GM19099 (cell line): Measurements from ENCODE around the gene LRMDA.

Source experiments
- POLR2A ChIP-seq: IDR thresholded peaks from 3 replicates; pipeline ENCODE4 v1.6.1; 2011; ENCODE audit warnings: low read depth; ENCODE audit not compliant: insufficient read length; ENCODE audit errors: extremely low read depth

The LRMDA gene

DNA sequence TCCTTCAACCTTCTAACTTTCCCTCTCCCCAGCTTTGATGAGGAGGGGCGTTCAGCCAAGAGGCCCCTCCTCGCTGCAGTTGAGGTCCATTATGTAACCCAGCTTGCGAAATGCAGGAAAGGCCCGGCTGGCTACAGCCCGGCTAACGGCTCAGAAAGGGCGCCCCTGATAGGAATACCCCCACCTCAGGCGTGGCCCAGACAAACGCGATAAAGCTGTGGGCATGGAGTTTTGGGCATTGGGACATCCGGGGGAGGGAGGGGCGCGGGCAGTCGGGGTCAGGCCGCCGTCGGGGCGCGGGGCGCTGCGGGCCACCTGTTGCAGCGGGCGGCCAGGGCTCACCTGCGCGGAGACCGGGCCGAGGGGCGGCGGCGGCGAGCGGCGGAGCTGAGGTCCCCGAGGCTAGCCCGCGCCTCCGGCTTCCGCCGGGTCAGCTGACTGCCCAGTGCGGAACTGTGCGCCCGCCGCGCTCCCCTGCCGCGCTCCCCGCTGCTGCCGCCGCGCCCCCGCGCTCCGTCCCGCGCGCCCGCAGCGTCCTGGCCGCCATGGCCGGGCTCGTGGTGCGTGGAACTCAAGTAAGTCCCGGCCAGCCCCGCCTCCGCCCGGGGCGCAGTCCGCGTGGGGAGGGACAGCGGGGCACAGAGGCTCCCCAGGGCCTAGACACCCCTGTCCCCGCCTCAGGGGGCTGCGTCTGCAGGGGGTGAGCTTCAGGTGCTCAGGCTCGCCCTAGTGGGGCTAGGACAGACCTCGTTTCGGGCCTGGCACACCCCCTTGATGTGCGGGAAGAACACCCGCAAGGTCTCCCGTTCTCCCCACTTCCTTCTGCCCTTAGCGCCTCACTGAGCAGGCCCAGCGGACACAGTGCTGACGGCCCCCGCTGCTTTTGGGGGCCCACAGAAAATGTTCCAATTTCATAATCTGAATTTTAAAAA, at the start of gene LRMDA:
Gene LRMDA (plus strand): TSS at position 445 of the 932 bp plus-strand sequence.
- peak; percentile 55 for TF ChIP-seq POLR2A

DNA sequence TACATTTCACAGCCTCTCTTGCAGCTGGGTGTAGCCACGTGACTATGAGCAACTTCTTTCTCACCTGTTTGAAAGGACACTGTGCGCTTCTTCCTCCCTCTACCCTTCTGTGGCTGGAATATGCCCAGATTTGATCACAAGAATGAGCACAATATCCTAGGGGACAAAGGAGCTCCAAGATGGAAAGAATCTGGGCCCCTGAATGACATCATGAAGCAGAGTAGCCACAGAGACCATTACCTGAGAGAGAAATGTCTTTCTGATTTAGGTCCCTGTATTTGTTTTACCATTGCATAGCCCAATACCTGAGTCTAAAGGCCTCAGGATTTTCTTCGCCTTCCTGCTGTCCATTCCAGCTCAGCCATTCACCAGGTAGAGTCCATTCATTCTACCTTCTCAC, 45.3 kb upstream of the LRMDA start:
- no peak for TF ChIP-seq POLR2A

DNA sequence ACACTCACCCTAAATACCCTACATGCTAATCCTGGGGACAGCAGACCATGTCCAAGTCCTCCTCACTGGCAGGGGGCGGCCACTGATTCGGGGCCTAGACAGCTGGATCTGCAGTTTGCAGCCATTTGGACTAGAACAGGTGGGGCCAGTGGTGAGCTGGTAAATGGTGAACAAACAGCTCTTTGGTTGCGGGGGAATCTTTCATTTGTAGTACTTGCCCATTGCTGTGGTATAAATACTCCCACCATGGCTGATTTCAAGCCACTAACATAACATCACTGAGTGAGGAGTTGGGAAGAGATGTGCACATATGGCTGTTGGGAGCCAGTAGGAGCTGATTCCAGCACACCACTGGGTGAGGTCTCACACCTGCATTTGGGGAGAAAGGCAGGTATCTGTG, 43.3 kb upstream of the LRMDA start:
- no peak for TF ChIP-seq POLR2A

DNA sequence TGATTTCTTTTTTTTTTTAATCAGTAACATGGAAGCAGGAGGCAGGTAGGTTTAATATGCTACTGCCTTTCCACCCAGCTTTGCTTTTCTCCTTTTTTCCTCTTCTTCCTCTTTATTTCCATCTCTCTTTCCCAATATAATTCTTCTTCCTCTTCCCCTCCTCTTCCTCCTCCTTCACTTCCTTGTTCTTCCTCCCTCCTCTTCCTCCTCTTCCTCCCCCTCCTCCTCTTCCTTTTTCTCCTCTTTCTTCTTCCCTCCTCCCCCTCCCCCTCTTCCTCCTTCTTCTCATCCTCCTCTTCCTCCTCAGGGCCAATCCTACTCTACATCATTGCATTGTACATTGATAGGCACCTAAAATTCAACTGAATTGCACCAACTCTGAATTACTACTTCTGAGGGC, 41.2 kb upstream of the LRMDA start:
- TF ChIP-seq POLR2A = no peak

DNA sequence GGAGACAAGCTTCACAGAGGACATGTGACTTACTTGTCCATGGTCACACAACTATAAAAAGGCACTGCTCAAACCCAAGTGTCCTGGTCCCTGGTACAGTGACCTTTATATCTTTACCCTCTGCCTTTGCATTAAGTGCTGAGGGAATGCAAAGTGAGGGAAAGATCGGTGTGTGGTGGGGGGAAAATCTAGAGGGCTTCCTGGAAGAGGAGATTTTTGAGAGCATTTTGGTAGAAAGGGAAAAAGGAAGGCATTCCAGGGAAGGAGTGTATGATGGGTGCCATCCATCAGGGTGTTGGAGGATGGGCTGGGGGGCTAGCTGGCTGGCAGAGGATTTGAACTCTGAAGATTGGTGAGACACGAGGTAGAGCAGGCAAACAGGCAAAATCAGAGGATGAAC, 39.2 kb upstream of the LRMDA start:
- TF ChIP-seq POLR2A = no peak

DNA sequence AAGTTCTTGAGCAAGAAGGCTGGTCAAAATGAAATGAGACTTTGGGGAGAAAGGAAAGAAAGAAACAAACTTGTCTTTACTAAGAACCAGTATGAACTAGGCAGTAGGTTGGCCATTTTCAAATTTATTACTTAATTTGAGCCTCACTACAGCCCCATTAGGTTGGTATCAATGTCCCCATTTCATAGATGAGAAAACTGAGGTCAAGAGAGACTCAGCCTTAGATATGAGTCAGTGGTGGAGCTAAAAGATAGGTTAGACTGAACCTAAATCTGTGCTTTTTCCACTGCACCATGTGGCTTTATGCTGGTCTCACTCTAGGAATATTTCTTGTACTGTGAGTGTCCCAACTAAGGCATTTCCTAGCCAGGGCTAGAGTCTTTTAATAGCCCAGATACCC, 38.7 kb upstream of the LRMDA start:
- TF ChIP-seq POLR2A = no peak

DNA sequence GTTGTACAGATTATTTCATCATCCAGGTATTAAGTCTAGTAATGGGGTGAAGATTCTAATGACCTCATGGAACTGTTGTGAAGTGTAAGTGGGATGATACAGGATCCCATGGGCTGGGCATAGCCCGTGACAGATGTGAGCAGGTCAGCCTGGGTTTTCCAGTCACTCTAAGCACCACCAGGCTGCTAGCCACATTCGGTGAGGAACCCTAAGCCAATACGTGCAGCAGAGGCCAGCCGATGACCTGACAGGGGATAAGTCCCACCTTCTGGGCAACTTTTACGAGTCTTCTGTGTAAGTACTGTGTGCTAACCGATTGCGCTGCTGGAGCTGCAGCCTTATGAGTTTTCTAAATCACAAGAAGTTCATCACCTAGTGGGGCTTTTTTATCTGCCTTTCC, 37.2 kb upstream of the LRMDA start:
- TF ChIP-seq POLR2A = no peak

DNA sequence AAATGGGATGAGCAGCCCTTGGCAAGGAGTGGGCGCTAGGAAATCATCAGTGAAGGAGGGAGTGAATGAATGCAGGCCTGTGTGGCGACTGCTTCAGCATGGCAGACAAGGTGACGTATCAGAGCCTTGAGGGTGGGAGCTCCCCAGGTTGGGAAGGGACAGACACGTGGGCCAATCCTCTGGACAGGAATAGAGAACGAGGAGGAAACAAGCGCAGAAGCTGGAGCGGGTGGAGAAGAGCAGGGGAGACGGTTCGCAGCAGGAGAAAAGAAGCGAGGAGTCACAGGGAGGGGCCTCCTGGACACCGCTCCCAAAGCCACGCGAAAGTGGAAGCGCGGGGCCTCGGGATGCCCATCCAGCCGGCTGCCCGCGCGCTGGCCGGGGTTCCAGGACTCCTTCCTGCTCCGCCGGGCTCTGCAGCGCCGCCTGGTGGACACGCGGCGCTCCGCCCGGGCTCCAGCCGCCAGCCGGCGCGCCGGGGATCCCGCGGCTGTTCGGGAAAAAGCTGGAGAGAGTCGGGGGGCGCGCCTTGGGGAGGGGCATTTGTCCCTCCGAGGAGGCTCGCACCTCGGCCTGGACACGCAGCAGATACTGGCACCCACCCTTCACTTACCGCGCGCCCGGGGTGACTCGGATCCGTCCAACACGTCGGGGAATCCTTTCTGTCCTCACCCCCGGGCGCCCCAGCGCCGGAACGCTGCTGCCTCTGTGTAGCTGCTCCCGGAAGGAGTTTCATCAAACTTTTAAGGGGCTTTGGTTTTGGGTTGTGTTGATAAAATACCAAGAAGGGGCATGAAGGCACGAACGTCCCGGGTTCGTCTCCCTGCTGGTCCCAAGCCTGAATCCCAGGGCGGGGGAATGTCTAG, 36.1 kb upstream of the LRMDA start:
- no peak for TF ChIP-seq POLR2A

DNA sequence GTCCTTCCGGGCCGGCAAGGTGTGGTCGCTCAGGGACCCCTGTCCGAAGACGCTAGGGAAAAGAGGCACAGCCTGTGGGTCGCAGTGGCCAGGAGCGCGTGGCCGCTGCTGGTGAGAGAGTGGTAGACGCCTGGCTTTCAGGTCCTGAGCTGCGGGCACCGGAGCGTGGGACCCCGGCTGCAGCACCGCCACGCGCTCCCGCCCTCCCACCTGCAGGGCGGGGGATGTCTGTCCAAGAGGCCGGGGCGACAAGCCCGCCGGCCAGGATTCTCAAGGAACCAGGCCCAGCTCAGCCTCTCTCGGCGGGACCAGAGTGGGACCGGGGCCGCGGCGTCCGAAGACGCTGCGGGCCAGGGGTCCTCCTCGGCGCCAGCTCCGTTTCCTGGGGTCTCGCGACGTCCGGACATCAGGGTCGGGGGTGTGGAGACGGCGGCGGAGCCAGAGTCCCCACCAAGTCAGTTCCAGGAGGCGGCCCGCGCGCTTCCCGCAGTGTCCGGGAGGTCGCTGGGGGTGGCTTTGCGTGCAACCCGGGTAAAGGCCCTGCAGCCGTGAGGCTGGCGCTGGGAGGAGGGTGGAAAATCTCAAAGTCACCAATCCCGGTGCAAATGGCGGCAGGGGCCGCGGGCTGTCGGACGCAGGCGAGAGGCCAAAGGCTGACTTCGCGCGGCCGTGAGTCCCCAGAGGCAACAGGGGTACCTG, 35.3 kb upstream of the LRMDA start:
- TF ChIP-seq POLR2A = no peak

DNA sequence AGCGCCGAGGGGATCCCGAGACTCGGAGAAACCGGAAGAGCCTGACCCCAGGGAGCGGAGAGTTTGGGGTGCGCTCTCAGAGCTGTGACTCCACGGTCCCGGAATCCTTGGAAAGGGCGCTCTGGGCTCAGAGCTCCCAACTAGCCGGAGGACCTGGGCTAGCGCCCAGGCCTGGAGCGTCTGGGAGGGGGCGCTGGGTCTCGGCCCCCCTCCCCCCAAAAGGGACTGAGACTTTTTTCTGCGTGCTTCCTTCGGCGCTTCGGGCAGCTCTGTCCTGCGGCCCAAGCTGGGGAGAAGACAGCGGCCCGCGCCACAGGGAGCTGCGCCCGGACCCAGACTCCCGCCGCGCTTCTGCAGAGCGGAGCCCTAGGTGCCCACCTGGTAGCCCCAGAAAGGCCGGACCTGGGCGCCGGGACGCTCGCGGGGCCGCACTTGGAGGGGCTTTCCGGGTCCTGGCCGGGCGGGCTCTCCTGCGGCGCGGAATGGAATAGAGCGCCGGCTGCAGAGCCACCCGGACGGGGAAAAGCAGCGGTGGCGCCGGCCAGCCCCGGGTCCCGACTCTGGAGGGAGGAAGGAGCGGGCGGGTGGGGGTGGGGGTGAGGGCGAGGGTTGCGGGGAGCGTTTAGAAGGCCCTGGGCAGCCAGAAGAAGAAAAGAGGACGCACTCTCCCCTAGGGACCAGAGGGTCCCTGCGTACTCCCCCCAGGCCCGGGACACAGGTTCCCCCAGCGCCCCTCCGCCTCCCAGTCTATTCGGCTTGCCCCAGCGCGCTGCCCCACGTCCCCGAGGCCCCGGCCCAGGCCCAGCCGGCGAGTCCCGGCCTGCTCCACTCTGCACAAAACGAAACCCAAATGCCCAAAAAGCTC, 34.6 kb upstream of the LRMDA start:
- no peak for TF ChIP-seq POLR2A

DNA sequence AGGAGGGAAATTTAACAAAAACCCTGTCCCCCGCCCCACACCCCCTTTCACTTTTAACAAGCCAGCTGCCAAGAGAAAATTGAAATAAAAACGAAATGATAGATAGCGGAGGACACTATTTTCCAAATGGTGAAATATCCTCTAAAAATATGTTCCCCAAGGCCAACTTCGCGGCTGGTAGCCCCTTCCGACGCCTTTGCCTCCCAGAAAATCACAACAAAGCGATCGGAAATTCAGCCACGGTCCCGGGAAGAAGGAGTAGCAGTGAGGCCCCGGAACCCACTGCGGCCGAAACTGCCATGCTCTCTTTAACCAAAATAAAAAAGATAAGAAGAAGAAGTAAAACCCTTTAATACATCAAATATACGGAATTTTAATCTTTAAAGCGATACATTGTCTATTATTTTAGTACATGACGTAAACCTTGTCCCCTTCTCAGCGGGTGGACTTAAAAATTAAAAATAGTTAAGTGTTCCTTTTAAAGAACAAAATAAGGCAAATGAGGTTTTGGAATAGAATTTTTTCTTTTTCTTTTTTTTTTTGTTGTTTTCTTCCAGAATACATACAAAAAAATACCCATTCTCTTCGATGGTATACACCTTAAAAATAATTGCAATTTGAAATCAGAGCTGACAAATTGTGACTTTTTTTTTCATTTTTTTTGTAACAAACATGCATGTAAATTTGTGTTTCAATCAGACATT, 33.8 kb upstream of the LRMDA start:
- TF ChIP-seq POLR2A = no peak

DNA sequence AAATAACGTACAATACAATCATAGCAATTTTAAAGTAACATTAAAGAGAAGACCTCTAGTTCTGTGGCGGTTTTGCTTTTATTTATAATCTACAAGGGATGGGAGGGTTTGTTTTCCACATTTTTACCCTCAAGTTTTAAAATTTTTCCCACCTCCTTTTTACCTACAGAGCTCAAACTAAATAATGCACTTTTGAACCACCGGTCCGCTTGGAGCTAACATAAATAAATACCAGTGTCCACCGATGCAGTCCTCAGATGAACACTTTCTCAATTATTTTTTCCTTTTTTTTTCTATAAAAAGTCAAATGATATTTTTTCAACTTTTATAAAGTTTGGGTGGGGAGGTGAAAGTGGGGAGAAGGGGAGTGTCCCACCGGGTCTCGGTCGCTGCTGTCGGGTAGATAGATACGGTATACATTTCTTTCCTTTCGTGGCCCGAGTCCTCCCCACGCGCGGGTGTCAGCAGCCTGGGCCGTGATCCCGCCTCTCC, 33.2 kb upstream of the LRMDA start:
- TF ChIP-seq POLR2A = no peak

DNA sequence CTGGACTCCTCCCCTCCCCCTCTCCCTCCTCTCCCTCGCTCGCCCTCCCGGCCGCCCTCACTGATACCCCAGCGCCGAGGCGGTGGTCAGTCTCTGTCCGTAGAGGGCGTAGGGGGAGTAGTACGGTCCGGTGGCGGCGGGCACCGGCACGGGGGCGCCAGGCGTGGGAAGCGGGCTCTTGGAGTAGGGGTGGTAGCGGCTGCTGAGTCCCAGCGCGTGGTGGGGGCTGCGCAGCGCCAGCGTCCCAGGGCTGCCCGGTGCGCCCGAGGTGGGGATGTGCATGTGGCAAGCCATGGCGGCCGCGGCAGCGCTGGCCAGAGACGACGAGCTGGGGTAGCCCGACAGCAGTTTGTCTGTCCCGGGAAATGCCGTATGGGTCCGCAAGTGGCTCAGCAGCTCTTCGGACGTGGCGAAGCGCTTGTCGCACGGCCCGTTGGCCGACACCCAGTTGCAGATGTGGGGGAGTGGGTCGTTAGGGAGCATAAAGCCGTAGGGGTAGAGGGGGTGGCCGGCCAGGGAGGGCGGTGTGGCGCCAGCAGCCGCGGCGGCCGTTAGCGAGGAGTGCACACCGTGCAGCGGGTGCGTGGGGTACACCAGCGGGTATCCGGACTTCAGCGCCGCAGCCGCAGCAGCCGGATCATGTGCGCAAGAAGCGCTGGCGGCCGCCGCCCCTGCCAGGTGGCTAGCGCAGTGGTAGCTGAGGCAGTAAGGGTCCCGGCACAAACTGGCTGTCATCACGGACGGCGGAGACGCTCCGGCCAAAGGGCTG, 32.5 kb upstream of the LRMDA start:
- no peak for TF ChIP-seq POLR2A
